Loucy (cell line): ENCODE measurements around the gene FARP1.

Experiments used
- EZH2phosphoT487 ChIP-seq: fragments of 200-600 bp; IDR thresholded peaks from 2 replicates; pipeline ENCODE4 v1.6.1; 2018; ENCODE audit warnings: antibody characterized with exemption, mild to moderate bottlenecking, moderate library complexity, borderline replicate concordance
- TF ChIP-seq, protein P1 (sequence below): fragments of 200-600 bp; sonication (generic); conservative IDR thresholded peaks from 2 replicates; pipeline ENCODE4 v1.5.1; 2014; ENCODE audit warnings: mild to moderate bottlenecking, antibody characterized with exemption, low read length

DNA sequence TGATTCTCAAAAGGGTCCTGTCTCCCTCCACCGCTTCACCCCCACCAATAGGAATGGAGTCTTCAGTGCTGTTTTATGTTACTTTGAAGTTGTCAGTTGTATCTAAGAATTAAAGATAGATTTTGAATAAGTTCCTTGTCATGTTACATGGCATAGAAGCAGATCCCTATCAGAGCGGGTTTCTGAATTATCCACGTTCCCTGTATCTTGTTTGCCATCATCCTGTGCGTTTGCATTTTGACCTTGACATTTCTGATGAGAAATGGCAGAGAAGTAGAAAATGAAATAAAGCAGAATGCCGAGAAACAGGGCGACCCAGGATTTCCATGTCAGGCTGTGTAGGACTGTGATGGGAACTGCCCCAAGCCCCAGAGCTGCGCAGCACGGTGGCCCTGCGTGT lies 154.9 kb downstream of the FARP1 start:
- TF ChIP-seq, protein P1, sequence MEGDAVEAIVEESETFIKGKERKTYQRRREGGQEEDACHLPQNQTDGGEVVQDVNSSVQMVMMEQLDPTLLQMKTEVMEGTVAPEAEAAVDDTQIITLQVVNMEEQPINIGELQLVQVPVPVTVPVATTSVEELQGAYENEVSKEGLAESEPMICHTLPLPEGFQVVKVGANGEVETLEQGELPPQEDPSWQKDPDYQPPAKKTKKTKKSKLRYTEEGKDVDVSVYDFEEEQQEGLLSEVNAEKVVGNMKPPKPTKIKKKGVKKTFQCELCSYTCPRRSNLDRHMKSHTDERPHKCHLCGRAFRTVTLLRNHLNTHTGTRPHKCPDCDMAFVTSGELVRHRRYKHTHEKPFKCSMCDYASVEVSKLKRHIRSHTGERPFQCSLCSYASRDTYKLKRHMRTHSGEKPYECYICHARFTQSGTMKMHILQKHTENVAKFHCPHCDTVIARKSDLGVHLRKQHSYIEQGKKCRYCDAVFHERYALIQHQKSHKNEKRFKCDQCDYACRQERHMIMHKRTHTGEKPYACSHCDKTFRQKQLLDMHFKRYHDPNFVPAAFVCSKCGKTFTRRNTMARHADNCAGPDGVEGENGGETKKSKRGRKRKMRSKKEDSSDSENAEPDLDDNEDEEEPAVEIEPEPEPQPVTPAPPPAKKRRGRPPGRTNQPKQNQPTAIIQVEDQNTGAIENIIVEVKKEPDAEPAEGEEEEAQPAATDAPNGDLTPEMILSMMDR: no peak
- no peak for TF ChIP-seq EZH2phosphoT487
